ENCODE data around the gene SIRT6. TPM values are rescaled to one million over a fixed set of nuclear protein-coding genes. Genes with fewer than 3 reads are reported as not detected.

The SIRT6 gene
- total RNA-seq, 1 experiment from 2014 or later, result 18.0 TPM

DNA sequence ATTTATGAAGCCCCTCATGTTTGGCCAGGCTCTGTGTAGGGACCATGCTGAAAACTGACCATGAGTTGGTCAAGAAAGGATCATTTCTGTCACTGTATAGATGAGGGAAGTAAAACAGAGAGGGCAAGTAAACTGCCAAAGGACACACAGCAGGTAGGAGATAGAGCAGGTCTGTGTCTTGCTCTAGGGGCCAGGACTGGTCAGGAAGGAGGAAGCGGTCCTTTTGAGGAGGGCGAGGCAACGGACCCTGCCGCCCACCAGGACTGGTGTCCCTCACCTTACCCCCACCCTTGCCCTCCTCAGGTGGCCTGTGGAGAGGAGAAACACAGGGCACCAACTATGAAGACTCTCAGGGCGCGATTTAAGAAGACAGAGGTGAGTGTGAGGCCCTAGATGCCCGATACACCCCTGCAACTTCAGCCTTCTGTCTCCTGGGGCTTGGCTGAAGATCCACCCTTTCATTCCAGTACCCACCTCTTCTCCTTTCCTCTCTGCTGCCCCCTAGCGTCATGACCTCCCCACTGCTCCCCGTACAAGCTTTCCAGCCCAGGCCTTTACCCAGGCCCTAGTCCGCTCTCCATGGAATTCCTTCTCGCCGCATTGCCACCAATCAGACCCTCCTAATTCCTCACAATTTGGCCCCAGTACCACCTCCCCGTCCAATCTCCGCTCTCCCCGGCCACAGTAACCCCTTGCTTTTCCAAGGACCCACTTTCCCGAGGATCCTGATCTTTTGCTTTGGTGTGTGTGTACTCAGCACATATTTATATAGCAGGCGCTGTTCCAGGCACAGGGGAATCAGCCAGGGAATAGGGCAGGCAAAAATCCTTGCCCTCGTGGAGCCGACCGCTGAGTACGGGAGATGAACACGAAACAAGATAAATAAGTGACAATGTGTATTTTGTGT, 4.0 kb upstream of the SIRT6 start:
- H3K27me3 ChIP-seq (ENCODE audit: low read length), result no peaks in the 10 kb centered on the region
- no peak overlapping the region for H3K4me3 ChIP-seq (ENCODE audit: low read length)
- H3K4me1 ChIP-seq (ENCODE audit: insufficient read depth, low read length), result peaks cover under 1% of the 10 kb centered on the region; the same call in 1 of the 2 replicates
- CTCF ChIA-PET, result no interaction called here
- H3K9me2 ChIP-seq (replicated peaks; ENCODE audit: low read length), result no peaks in the 10 kb centered on the region
- TF ChIP-seq, protein P1, sequence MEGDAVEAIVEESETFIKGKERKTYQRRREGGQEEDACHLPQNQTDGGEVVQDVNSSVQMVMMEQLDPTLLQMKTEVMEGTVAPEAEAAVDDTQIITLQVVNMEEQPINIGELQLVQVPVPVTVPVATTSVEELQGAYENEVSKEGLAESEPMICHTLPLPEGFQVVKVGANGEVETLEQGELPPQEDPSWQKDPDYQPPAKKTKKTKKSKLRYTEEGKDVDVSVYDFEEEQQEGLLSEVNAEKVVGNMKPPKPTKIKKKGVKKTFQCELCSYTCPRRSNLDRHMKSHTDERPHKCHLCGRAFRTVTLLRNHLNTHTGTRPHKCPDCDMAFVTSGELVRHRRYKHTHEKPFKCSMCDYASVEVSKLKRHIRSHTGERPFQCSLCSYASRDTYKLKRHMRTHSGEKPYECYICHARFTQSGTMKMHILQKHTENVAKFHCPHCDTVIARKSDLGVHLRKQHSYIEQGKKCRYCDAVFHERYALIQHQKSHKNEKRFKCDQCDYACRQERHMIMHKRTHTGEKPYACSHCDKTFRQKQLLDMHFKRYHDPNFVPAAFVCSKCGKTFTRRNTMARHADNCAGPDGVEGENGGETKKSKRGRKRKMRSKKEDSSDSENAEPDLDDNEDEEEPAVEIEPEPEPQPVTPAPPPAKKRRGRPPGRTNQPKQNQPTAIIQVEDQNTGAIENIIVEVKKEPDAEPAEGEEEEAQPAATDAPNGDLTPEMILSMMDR (conservative IDR thresholded peaks at IDR 0.05; ENCODE audit: low read depth, low read length), result peak; percentile 76
- TF ChIP-seq EZH2phosphoT487 (IDR thresholded peaks at IDR 0.05; ENCODE audit: borderline replicate concordance, low read length), result no peak
- TF ChIP-seq EZH2 (IDR thresholded peaks at IDR 0.05; ENCODE audit: low read length, unreplicated experiment), result no peak
- peak overlapping the region; percentile 34; the same call in 1 of the 2 replicates for H3K4me2 ChIP-seq (ENCODE audit: low read length)
- BruUV-seq (replicated peaks), result no TSS peak
- H2AFZ ChIP-seq (ENCODE audit: low read length), result peak overlapping the region; percentile 78
- H3K9ac ChIP-seq (ENCODE audit: low read length), result no peak overlapping the region
- H4K20me1 ChIP-seq (ENCODE audit: low read length), result no peaks in the 10 kb centered on the region
- H3K79me2 ChIP-seq (ENCODE audit: low read length), result peaks cover 5% of the 10 kb centered on the region
- H3K27ac ChIP-seq (ENCODE audit: low read length), result no peak overlapping the region
- POLR2A ChIA-PET (ENCODE audit: unreplicated experiment), result no interaction called here
- no peaks in the 10 kb centered on the region for H3F3A ChIP-seq (ENCODE audit: low read length, unreplicated experiment)
- ATAC-seq (peak; percentile 73), DNase-seq (peak; percentile 78)
- intact Hi-C loops (cut with micrococcal nuclease), result loop anchor here (5.0 kb wide), 1 partner anchor 44 kb away; no protein-coding TSS in a partner anchor
- no peaks in the 10 kb centered on the region for H3K9me3 ChIP-seq (ENCODE audit: low read length)
- H3K36me3 ChIP-seq (ENCODE audit: low read depth, low read length), result no peaks in the 10 kb centered on the region

DNA sequence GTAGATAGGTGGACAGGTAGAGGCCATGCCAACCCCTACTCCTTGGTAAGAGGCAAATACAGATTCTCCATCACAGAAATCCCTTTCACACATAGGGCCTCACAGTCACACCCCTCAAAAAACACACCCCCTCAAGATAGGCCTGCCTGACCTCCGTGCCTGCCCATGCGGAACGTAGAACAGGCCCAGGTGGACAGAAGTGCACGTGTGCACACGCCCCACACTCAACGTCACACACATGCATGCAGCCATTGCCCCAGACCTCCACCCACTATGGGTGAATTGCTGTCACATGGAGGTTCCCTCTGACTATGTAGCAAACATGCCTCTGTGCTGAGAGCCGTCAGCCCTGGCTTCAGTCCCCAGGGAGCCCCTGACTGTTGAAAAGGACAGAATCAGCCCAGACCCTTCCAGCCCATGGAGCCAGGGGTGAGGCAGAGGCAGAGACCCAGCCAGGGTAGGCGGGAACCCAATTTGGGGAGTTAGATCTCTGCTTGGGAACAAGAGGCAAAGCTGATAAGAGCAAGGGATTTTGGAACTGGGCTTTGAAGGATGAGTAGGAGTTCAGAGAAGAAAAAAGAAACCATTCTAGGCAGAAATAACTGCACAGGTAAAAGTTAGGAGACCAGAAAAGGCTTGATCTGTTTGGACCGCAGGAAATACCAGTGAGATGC, 3.2 kb upstream of the SIRT6 start:
- no peak overlapping the region for H2AFZ ChIP-seq (ENCODE audit: low read length)
- no peak overlapping the region for H3K27ac ChIP-seq (ENCODE audit: low read length)
- H4K20me1 ChIP-seq (ENCODE audit: low read length), result no peaks in the 10 kb centered on the region
- H3K36me3 ChIP-seq (ENCODE audit: low read depth, low read length), result no peaks in the 10 kb centered on the region
- H3K27me3 ChIP-seq (ENCODE audit: low read length), result no peaks in the 10 kb centered on the region
- DNase-seq, result no peak
- H3K4me3 ChIP-seq (ENCODE audit: low read length), result no peak overlapping the region
- H3K79me2 ChIP-seq (ENCODE audit: low read length), result peaks cover 12% of the 10 kb centered on the region
- no peak overlapping the region for H3K4me2 ChIP-seq (ENCODE audit: low read length)
- no peak for ATAC-seq
- no peaks in the 10 kb centered on the region for H3F3A ChIP-seq (ENCODE audit: low read length, unreplicated experiment)
- ChIA-PET POLR2A (ENCODE audit: unreplicated experiment) (no interaction called here), CTCF (no interaction called here)
- BruUV-seq (replicated peaks), result no TSS peak
- H3K9me2 ChIP-seq (replicated peaks; ENCODE audit: low read length), result no peaks in the 10 kb centered on the region
- TF ChIP-seq EZH2phosphoT487 (IDR thresholded peaks at IDR 0.05; ENCODE audit: borderline replicate concordance, low read length) (no peak), EZH2 (IDR thresholded peaks at IDR 0.05; ENCODE audit: low read length, unreplicated experiment) (no peak)
- TF ChIP-seq, protein P1 (conservative IDR thresholded peaks at IDR 0.05; ENCODE audit: low read depth, low read length), result no peak
- no peak overlapping the region for H3K9ac ChIP-seq (ENCODE audit: low read length)
- peaks cover 8% of the 10 kb centered on the region; the same call in 1 of the 2 replicates for H3K4me1 ChIP-seq (ENCODE audit: insufficient read depth, low read length)
- H3K9me3 ChIP-seq (ENCODE audit: low read length), result no peaks in the 10 kb centered on the region
- intact Hi-C loops (cut with micrococcal nuclease), result loop anchor here (5.0 kb wide), 1 partner anchor 43 kb away; no protein-coding TSS in a partner anchor

Data from PC-3 (cell line).